Prostate gland (tissue), 2 donors: ENCODE data around the gene FAM89B. TPM values are rescaled to one million over a fixed set of nuclear protein-coding genes. Genes with fewer than 3 reads are reported as not detected.
A peak's percentile ranks its signal among the peaks of the same experiment; 100 is the strongest.

Experiments
- DNase-seq: peaks from one replicate; pipeline ENCODE4 v3.0.0-alpha.2; 2019; ENCODE audit warnings: low spot score
- H3K27ac ChIP-seq, 2 donors: fragments of 200-600 bp; sonication (generic); 2 replicates each; pipeline ENCODE4 v1.5.1; 2017 to 2019
- H3K27me3 ChIP-seq: fragments of 200-600 bp; sonication (generic); replicated peaks from 2 replicates; pipeline ENCODE4 v1.5.1; 2019; ENCODE audit not compliant: insufficient read depth
- H3K36me3 ChIP-seq, 2 donors: fragments of 200-600 bp; sonication (generic); 1 replicate in 1 of 2; 2 replicates in 1 of 2; pipeline versions ENCODE4 v1.5.1 to v1.8.1; 2017 to 2019
- H3K4me1 ChIP-seq: fragments of 200-600 bp; sonication (generic); replicated peaks from 2 replicates; pipeline ENCODE4 v1.5.1; 2019
- H3K4me3 ChIP-seq, 2 donors: fragments of 200-600 bp; sonication (generic); 2 replicates each; pipeline ENCODE4 v1.5.1; 2017 to 2019
- H3K9me3 ChIP-seq: fragments of 200-600 bp; sonication (generic); 2 replicates; pipeline ENCODE4 v1.5.1; 2017
- POLR2A ChIP-seq: fragments of 450-650 bp; IDR thresholded peaks from one replicate; pipeline ENCODE4 v1.6.1; 2016; ENCODE audit warnings: antibody characterized with exemption, mild to moderate bottlenecking
- POLR2AphosphoS5 ChIP-seq: sonication (generic); formaldehyde crosslinking; IDR thresholded peaks from one replicate; pipeline ENCODE4 v1.6.1; 2017; ENCODE audit warnings: antibody characterized with exemption
- WGBS: methylation state at CpG from one replicate; pipeline ENCODE4 v1.1.5; 2018; 5-methylcytosine and 5-hydroxymethylcytosine counted together
- intact Hi-C: fragments of 100-400 bp; cut with DNase I; formaldehyde crosslinking; loops from one replicate; pipeline ENCODE4 v1.14.2; 2022
- total RNA-seq, 2 donors: library from RNA; depleted of rRNA; stranded (reverse); fragments of >200 nt; gene quantifications; one replicate each; pipeline ENCODE4 v1.1.0, GENCODE V29; 2016
- TF ChIP-seq, protein P1 (sequence below), 4 experiments: fragments of 200-600 bp in 2 of 4; fragments of 450-650 bp in 2 of 4; sonication (generic) in 2 of 4; IDR thresholded peaks; 1 replicate in 3 of 4; 2 replicates in 1 of 4; pipeline ENCODE4 v1.5.1; 2016 to 2019; ENCODE audit warnings: antibody characterized with exemption in 4 of 4, mild to moderate bottlenecking in 2 of 4, moderate library complexity in 2 of 4

The FAM89B gene
- total RNA-seq, 2 donors from 2014 or later, result 68.6 to 92.6 TPM

DNA sequence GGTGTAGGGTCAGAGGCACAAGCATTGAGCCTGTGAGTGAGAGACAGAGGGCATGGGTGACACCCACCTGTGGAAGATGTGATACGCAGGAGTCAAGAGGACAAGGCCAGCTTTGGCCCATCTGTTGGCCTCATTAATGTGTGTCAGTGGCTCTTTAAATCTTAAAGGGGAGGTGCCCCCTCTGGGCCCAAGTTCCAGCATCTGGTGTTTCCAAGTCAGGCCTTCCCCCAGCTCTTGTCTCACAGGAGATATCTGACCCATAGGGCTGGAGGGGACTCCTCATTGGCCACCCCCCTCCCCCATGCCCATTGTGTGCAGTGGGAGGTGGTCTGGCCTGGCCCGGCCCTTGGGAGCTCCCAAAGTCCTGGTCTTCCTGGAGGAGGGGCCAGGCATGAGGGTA lies 14.3 kb downstream of the FAM89B start:
- 74% methylated on average over 2 of the region's 2 CpGs for WGBS
- H3K4me1 ChIP-seq, result no peaks in the 10 kb centered on the region
- peaks cover 0 to 11% of the 10 kb centered on the region in 2 donors for H3K36me3 ChIP-seq
- no peaks in the 10 kb centered on the region for H3K27me3 ChIP-seq
- TF ChIP-seq, protein P1, sequence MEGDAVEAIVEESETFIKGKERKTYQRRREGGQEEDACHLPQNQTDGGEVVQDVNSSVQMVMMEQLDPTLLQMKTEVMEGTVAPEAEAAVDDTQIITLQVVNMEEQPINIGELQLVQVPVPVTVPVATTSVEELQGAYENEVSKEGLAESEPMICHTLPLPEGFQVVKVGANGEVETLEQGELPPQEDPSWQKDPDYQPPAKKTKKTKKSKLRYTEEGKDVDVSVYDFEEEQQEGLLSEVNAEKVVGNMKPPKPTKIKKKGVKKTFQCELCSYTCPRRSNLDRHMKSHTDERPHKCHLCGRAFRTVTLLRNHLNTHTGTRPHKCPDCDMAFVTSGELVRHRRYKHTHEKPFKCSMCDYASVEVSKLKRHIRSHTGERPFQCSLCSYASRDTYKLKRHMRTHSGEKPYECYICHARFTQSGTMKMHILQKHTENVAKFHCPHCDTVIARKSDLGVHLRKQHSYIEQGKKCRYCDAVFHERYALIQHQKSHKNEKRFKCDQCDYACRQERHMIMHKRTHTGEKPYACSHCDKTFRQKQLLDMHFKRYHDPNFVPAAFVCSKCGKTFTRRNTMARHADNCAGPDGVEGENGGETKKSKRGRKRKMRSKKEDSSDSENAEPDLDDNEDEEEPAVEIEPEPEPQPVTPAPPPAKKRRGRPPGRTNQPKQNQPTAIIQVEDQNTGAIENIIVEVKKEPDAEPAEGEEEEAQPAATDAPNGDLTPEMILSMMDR (IDR thresholded peaks at IDR 0.05), result no peak
- no peak for TF ChIP-seq POLR2A
- no peak for TF ChIP-seq POLR2AphosphoS5
- no peak overlapping the region for H3K4me3 ChIP-seq
- DNase-seq, result no peak
- no peaks in the 10 kb centered on the region for H3K9me3 ChIP-seq
- intact Hi-C loops, result no loop called here
- H3K27ac ChIP-seq, result no peak overlapping the region

DNA sequence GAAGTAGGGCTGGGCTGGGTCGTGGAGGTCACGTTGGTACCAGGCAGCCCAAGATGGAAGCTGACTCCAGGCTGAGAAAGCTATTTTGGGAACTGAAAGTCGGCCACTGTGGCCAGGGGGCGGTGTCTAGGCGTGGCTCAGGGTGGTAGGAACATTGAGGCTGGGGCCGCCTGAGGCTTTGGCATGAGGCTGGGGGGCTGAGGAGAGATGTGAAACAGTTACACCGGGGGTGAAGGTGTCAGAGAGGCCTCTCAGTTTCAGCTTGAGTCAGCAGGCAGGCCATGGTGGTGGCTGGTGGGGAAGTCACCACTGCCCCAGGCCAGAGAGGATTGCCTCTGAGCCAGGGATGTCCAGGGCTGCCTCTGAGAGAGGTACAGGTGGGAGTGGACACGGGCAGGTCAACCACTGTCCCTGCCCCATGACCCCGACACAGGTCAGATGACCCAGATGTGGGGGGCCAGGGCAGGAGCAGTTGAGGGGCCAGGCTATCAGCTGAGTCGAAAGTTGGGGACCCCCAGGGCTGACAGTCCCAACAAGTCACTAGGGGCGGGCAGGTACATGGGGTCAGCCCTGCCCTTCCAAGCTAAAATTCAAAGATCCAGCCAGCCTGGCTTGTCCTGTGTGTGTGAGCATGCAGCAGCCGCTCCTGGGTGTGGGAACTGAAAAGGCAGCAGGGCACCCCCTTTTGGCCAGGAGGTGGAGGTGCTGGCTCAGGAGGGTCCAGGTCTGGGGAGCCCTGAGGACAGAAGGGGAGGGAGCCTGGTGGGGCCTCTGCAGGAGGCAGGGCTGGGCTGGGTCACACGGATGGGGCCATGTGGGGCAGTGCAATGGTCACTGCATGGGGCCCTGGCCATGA lies 16.1 kb downstream of the FAM89B start:
- Histone ChIP-seq H3K27ac (peak overlapping the region in 1 of 2 donors; percentile 45), H3K4me1 (no peaks in the 10 kb centered on the region), H3K9me3 (no peaks in the 10 kb centered on the region), H3K27me3 (no peaks in the 10 kb centered on the region), H3K36me3 (peaks cover 0 to 11% of the 10 kb centered on the region in 2 donors), H3K4me3 (no peak overlapping the region)
- peak; percentile 44 for DNase-seq
- TF ChIP-seq POLR2A, result no peak
- TF ChIP-seq, protein P1 (IDR thresholded peaks at IDR 0.05), result peak in 3 of 4 experiments; percentile 21 to 65 (median 53)
- intact Hi-C loops, result no loop called here
- WGBS, result 57% methylated on average over 13 of the region's 13 CpGs

DNA sequence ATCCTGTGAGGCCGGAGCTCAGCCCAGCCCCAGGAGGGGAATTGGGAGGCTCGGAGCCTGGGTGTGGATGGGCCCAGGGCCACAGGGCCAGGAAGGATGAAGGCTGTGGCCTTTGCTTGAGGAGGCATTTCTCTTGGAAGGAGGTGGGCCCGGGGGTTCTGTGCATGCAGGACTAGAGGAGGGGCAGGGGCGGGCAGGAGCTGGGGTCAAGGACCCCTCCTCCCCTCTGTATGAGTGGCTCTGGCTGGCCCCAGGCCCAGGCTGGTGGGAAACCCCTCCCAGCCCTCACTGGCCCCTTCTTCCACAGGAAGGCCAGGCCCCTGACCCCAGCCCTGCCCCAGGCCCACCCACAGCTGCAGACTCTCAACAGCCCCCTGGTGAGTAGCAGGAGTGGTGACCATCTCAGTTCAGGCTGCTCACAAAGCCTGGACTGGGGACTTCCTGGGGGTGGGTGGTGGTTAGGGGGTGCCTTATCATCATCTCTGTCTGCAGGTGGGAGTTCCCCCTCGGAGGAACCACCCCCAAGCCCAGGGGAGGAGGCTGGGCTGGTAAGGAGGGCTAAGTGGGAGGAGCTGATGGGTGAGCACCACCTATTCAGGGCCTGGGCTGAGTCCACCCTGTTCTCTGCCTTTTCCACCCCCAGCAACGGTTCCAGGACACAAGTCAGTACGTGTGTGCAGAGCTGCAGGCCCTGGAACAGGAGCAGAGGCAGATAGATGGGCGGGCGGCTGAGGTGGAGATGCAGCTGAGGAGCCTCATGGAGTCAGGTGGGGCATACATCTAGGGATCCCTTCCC lies 17.3 kb downstream of the FAM89B start:
- intact Hi-C loops, result no loop called here
- Histone ChIP-seq H3K4me3 (no peak overlapping the region), H3K9me3 (no peaks in the 10 kb centered on the region), H3K36me3 (peaks cover 0 to 11% of the 10 kb centered on the region in 2 donors), H3K27ac (no peak overlapping the region), H3K27me3 (no peaks in the 10 kb centered on the region), H3K4me1 (no peaks in the 10 kb centered on the region)
- 67% methylated on average over 9 of the region's 9 CpGs for WGBS
- DNase-seq, result no peak
- TF ChIP-seq, protein P1 (IDR thresholded peaks at IDR 0.05), result no peak
- TF ChIP-seq POLR2A (no peak), POLR2AphosphoS5 (no peak)

DNA sequence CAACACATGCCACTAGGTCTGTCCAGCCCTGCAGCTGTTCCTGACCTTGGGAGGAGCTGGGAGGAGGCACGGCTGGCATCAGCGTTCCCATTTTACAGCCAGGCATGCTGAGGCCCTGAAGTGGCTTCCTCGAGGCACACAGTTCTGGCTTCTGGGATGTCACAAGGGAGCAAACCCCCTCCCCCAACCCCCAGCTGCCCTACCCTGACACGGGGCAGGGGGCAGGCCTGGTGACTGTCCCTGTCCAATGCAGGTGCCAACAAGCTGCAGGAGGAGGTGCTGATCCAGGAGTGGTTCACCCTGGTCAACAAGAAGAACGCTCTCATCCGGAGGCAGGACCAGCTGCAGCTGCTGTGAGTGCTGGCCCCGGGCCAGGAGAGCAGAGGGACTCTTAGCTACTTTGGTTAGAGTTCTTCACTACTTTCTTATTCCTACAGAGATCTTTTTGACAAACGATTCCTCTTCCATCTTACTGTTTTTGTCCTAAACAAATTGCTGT lies 18.0 kb downstream of the FAM89B start:
- H3K4me1 ChIP-seq, result no peaks in the 10 kb centered on the region
- no peaks in the 10 kb centered on the region for H3K9me3 ChIP-seq
- 50% methylated on average over 8 of the region's 8 CpGs for WGBS
- no peak overlapping the region for H3K27ac ChIP-seq
- peaks cover 0 to 8% of the 10 kb centered on the region in 2 donors for H3K36me3 ChIP-seq
- DNase-seq, result no peak
- H3K4me3 ChIP-seq, result no peak overlapping the region
- no peaks in the 10 kb centered on the region for H3K27me3 ChIP-seq
- TF ChIP-seq POLR2AphosphoS5 (no peak), POLR2A (no peak)
- TF ChIP-seq, protein P1 (IDR thresholded peaks at IDR 0.05), result no peak
- intact Hi-C loops, result no loop called here
